HL-60 (cell line): ENCODE measurements around the gene CCDC30.

Source experiments
- DNase-seq, 2 experiments: peaks; one replicate each; pipeline ENCODE4 v3.0.0-alpha.2; 2010 to 2020; ENCODE audit warnings: low read depth in 1 of 2, low spot score in 1 of 2
- H3K27ac ChIP-seq: fragments of 250-450 bp; sonication (Bioruptor Pico); replicated peaks from 2 replicates; pipeline ENCODE4 v1.5.1; 2020; ENCODE audit warnings: mild to moderate bottlenecking, moderate library complexity
- H3K27me3 ChIP-seq: fragments of 250-450 bp; sonication (Bioruptor Pico); 2 replicates; pipeline ENCODE4 v1.5.1; 2021; ENCODE audit warnings: mild to moderate bottlenecking, moderate library complexity; ENCODE audit not compliant: insufficient read depth, poor library complexity, severe bottlenecking
- H3K4me3 ChIP-seq: replicated peaks from 2 replicates; pipeline ENCODE4 v1.5.1; 2011; ENCODE audit warnings: mild to moderate bottlenecking, control low read depth, low read length; ENCODE audit not compliant: insufficient read depth
- CTCF ChIP-seq: IDR thresholded peaks from one replicate; pipeline ENCODE4 v1.5.1; 2011; ENCODE audit warnings: low read length, control low read depth, inconsistent platforms; ENCODE audit not compliant: insufficient read depth
- GABPA ChIP-seq: IDR thresholded peaks from 2 replicates; pipeline ENCODE4 v1.6.1; 2012; ENCODE audit warnings: low read depth
- POLR2AphosphoS5 ChIP-seq: IDR thresholded peaks from 2 replicates; pipeline ENCODE4 v1.6.1; 2012; ENCODE audit warnings: low read depth
- REST ChIP-seq: IDR thresholded peaks from 2 replicates; pipeline ENCODE4 v1.6.1; 2012; ENCODE audit warnings: low read depth; ENCODE audit not compliant: insufficient replicate concordance
- SPI1 ChIP-seq: IDR thresholded peaks from 2 replicates; pipeline ENCODE4 v1.6.1; 2012; ENCODE audit warnings: low read depth, mild to moderate bottlenecking, borderline replicate concordance

Gene CCDC30

GRCh38 chr1:42587753-42588152 is 124.7 kb downstream of the CCDC30 start:
- TF ChIP-seq SPI1, result no peak
- TF ChIP-seq CTCF, result no peak
- Histone ChIP-seq H3K27me3 (no peaks in the 10 kb centered on the region), H3K27ac (no peak overlapping the region), H3K4me3 (no peak overlapping the region)
- no peak for DNase-seq

GRCh38 chr1:42592811-42593210 is 129.7 kb downstream of the CCDC30 start:
- H3K27ac ChIP-seq, result no peak overlapping the region
- no peak for TF ChIP-seq GABPA
- no peak for TF ChIP-seq SPI1
- no peak for TF ChIP-seq CTCF
- no peak for TF ChIP-seq REST
- TF ChIP-seq POLR2AphosphoS5, result no peak
- DNase-seq, result no peak
- no peaks in the 10 kb centered on the region for H3K27me3 ChIP-seq
- no peak overlapping the region for H3K4me3 ChIP-seq

- DNase-seq, result no peak
- H3K27ac ChIP-seq, result no peak overlapping the region
- no peak overlapping the region for H3K4me3 ChIP-seq
- TF ChIP-seq POLR2AphosphoS5, result no peak
- no peak for TF ChIP-seq GABPA
- TF ChIP-seq SPI1, result no peak
- TF ChIP-seq REST, result no peak
- no peak for TF ChIP-seq CTCF
- no peaks in the 10 kb centered on the region for H3K27me3 ChIP-seq
Measured at GRCh38 chr1:42593486-42594100, 130.5 kb downstream of the CCDC30 start.

- H3K4me3 ChIP-seq, result no peak overlapping the region
- no peak for TF ChIP-seq CTCF
- no peak for TF ChIP-seq GABPA
- TF ChIP-seq SPI1, result peak; percentile 31; the same call in 1 of the 2 replicates
- no peak for TF ChIP-seq POLR2AphosphoS5
- H3K27me3 ChIP-seq, result no peaks in the 10 kb centered on the region
- no peak overlapping the region for H3K27ac ChIP-seq
- no peak for DNase-seq
Measured at GRCh38 chr1:42601472-42601871, 138.4 kb downstream of the CCDC30 start.
